ENCODE results near the gene CDKN2AIPNL. TPM values are rescaled to one million over a fixed set of nuclear protein-coding genes. Genes with fewer than 3 reads are reported as not detected.

CDKN2AIPNL gene
- total RNA-seq, 1 experiment from 2014 or later = 43.6 TPM

- in situ Hi-C loops (cut with HindIII; ENCODE audit: low pct_unique_long_range_greater_than_20kb, low sequenced_read_pairs) = no loop called here
- no TSS peak for BruUV-seq (replicated peaks)
- no peaks in the 10 kb centered on the region for H3K27me3 ChIP-seq (ENCODE audit: control insufficient read depth, insufficient read depth, low read length)
- TF ChIP-seq SIN3A (IDR thresholded peaks at IDR 0.05; ENCODE audit: borderline replicate concordance, insufficient read depth, low read depth, low read length) (no peak), CTCF (IDR thresholded peaks at IDR 0.05) (no peak), POLR2AphosphoS5 (IDR thresholded peaks at IDR 0.05; ENCODE audit: low read depth, low read length) (no peak), TCF7L2 (IDR thresholded peaks at IDR 0.05; ENCODE audit: low read depth, low read length) (no peak), REST (IDR thresholded peaks at IDR 0.05; ENCODE audit: insufficient read depth in 1 of 2, low read depth in 2 of 2, low read length in 1 of 2) (no peak)
- ATAC-seq (no peak), DNase-seq (ENCODE audit: low read depth, low spot score) (no peak)
- H3K4me1 ChIP-seq (ENCODE audit: control insufficient read depth, insufficient read depth, low read length) = peaks cover 5% of the 10 kb centered on the region; the same call in 1 of the 2 replicates
- POLR2A ChIA-PET = no interaction called here
- no peak overlapping the region for H3K4me3 ChIP-seq (ENCODE audit: low read depth in 2 of 2, low read length in 2 of 2)
- CTCF ChIA-PET = no interaction called here
- no peaks in the 10 kb centered on the region for H3K36me3 ChIP-seq (ENCODE audit: control insufficient read depth, insufficient read depth, low read length)
- intact Hi-C loops (cut with micrococcal nuclease; ENCODE audit: unreplicated experiment) = no loop called here
- H3K9me3 ChIP-seq (ENCODE audit: control insufficient read depth, insufficient read depth, low read depth, low read length) = no peaks in the 10 kb centered on the region
- H3K27ac ChIP-seq (ENCODE audit: low read length) = no peak overlapping the region
These were observed 33.3 kb upstream of the CDKN2AIPNL start for GRCh38 chr5:134444941-134445471.

GRCh38 chr5:134440201-134440755 is 28.6 kb upstream of the CDKN2AIPNL start:
- in situ Hi-C loops (cut with HindIII; ENCODE audit: low pct_unique_long_range_greater_than_20kb, low sequenced_read_pairs) = no loop called here
- Histone ChIP-seq H3K36me3 (ENCODE audit: control insufficient read depth, insufficient read depth, low read length) (no peaks in the 10 kb centered on the region), H3K27ac (ENCODE audit: low read length) (no peak overlapping the region), H3K27me3 (ENCODE audit: control insufficient read depth, insufficient read depth, low read length) (no peaks in the 10 kb centered on the region), H3K9me3 (ENCODE audit: control insufficient read depth, insufficient read depth, low read depth, low read length) (no peaks in the 10 kb centered on the region), H3K4me1 (ENCODE audit: control insufficient read depth, insufficient read depth, low read length) (peaks cover 25% of the 10 kb centered on the region), H3K4me3 (ENCODE audit: low read depth in 2 of 2, low read length in 2 of 2) (no peak overlapping the region)
- no peak for DNase-seq (ENCODE audit: low read depth, low spot score)
- TF ChIP-seq CTCF (IDR thresholded peaks at IDR 0.05) = no peak
- intact Hi-C loops (cut with micrococcal nuclease; ENCODE audit: unreplicated experiment) = no loop called here
- ChIA-PET CTCF (no interaction called here), POLR2A (interaction anchor here (0.7 kb wide), 1 partner anchor 72 kb away, joined by 8 read pairs; no protein-coding TSS in a partner anchor)
- BruUV-seq (replicated peaks) = no TSS peak
- no peak for ATAC-seq

Data from Panc1 (cell line).